Activated CD8-positive, alpha-beta memory T cell treated with anti-CD3 and anti-CD28 coated beads, Interleukin-2, amount 50 U/mL, for 4 hours (primary cell): ENCODE data around the gene LRP4.
"Not testable (repeated sequence)": the region's sequence is repeated elsewhere in the genome, so short reads cannot be mapped to it uniquely, and the experiment has no call there.

Source experiments
- DNase-seq: peaks from one replicate; pipeline ENCODE4 v3.0.0-alpha.2; 2020

Gene LRP4, protein sequence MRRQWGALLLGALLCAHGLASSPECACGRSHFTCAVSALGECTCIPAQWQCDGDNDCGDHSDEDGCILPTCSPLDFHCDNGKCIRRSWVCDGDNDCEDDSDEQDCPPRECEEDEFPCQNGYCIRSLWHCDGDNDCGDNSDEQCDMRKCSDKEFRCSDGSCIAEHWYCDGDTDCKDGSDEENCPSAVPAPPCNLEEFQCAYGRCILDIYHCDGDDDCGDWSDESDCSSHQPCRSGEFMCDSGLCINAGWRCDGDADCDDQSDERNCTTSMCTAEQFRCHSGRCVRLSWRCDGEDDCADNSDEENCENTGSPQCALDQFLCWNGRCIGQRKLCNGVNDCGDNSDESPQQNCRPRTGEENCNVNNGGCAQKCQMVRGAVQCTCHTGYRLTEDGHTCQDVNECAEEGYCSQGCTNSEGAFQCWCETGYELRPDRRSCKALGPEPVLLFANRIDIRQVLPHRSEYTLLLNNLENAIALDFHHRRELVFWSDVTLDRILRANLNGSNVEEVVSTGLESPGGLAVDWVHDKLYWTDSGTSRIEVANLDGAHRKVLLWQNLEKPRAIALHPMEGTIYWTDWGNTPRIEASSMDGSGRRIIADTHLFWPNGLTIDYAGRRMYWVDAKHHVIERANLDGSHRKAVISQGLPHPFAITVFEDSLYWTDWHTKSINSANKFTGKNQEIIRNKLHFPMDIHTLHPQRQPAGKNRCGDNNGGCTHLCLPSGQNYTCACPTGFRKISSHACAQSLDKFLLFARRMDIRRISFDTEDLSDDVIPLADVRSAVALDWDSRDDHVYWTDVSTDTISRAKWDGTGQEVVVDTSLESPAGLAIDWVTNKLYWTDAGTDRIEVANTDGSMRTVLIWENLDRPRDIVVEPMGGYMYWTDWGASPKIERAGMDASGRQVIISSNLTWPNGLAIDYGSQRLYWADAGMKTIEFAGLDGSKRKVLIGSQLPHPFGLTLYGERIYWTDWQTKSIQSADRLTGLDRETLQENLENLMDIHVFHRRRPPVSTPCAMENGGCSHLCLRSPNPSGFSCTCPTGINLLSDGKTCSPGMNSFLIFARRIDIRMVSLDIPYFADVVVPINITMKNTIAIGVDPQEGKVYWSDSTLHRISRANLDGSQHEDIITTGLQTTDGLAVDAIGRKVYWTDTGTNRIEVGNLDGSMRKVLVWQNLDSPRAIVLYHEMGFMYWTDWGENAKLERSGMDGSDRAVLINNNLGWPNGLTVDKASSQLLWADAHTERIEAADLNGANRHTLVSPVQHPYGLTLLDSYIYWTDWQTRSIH (N-terminal part only)

DNA sequence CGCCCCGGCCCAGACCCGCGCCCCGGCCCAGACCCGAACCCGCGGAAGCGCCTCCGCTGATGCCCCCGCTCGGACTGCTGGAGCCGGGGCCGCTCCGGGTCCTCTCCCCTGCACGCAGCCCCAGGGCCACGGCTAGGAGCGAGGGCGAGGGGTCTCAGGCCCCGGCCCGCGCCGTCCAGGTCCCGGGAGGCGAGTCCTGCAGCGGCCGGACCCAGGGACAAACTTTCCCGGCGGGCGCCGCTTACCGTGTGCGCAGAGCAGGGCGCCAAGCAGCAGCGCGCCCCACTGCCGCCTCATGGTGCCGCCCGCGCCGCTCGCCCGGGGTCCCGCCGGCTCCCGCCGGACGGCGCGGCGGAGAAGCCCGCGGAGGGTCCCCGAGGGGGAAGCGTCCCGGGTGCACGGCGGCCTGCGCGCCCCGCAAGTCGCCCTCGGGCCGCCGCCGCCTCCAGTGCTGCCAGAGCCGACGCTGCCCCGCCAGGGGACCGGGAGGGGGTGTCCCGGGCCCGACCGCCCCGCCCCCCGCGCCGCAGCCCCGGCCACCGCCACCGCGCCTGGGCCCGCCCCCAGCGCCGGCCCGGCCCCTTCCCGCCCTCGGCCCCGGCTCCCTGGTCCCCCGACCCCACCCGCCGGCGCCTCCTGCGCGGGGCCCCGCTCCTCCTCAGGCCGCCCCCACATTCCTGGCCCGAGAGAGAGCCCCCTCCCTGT is at the start of gene LRP4:
Gene LRP4, minus strand, starts transcription at position 468 of the 705 bp plus-strand sequence. Its CDS starts 171 bp downstream, at position 297.
- peak; percentile 45 for DNase-seq

DNA sequence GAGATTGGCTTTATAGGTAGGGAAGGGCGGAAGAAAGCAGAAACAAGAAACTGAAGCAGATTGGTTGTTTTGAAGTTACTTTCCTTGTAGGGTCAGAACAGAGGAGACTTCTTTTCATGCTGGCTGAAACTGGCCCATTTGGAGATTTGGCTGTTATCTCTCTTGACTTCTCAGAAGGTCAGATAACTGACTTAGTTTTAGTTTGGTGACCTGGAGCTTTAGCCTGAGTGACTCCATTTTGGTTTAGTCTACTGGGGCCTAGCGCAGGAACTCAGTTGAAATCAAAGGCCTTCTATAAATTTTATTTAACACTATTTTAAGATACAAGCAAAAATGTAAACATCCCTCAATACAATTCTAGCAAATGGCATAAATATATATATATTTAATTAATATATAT is 49.6 kb upstream of the LRP4 start:
- no peak for DNase-seq

DNA sequence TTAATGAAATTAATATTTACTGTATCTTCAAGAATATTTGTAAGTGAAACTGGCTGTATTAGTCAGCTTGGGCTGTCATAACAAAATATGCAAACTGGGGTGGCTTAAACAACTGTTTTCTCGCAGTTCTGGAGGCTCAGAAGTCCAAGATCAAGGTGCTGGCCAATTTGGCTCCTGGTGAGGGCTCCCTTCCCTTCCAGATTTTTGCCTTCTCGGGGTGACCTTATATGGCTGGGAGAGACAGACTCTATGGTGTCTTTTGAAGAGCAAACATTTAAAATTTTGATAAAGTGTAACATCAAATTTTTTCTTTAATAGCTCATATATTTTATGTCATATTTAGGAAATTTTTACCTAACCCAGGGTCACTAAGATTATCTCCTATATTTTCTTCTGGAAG is 48.4 kb upstream of the LRP4 start:
- DNase-seq = no peak

DNA sequence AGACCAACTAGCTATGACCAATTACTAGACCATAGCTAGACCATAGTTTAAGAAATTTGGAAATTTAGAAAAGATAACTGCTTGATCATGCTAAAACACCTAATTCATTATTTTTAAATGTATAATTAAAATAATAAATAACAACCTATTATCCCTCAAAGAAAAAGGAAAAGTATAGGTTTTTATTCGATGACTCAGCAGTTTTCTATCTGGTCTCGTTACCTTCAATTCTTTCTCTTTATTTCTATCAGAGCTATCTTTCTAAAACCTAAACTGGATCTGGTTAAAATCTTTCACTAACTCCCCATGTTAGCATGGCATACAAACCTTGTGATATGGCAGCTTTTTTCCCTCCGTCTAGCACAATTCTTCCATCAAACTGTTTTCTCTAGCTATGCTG is 45.5 kb upstream of the LRP4 start:
- DNase-seq = no peak

DNA sequence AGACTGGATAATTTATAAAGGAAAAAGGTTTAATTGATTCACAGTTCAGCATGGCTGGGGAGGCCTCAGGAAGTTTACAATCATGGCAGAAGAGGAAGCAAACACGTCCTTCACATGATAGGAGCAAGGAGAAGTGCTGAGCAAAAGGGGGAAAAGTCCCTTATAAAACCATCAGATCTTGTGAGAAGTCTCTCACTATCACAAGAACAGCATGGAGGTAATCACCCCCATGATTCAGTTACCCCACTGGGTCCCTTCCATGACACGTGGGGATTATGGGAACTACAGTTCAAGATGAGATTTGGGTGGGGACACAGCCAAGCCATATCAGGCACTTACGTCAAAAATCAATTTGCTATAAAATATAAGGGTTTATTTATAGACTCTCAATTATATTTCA is 43.5 kb upstream of the LRP4 start:
- not testable (repeated sequence) for DNase-seq

DNA sequence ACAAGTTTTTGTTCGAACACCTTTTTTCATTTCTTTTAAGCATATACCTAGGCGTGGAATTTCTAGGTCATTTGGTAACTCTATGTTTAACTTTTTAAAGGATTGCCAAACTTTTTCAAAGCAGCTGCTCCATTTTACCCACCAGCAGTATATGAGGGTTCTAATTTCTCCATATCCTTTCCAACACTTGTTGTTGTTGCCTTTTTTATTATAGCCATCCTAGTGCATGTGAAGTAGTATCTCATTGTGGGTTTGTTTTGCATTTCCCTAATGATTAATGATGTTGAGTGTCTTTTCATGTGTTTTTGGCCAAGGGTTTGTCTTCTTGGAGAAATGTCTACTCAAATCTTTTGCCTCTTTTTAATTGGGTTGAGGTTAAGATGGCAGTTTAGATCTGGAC is 42.7 kb upstream of the LRP4 start:
- DNase-seq = no peak

DNA sequence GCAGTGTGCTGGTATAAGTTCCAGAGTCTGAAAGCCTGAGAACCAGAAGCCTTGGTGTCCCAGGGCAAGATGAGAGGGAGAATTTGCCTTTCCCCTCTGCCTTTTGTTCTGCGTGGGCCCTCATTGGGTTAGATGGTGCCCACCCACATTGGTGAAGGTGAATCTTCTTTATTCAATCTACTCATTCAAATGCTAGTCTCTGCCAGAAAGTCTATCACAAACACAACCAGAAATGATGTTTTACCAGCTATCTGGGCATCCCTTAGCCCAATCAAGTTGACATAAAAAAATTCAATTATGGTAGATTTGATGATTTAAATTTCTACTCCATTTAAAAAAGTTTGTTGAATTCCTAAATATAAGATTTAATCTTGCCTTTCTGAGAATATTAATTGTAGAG is 40.4 kb upstream of the LRP4 start:
- no peak for DNase-seq

DNA sequence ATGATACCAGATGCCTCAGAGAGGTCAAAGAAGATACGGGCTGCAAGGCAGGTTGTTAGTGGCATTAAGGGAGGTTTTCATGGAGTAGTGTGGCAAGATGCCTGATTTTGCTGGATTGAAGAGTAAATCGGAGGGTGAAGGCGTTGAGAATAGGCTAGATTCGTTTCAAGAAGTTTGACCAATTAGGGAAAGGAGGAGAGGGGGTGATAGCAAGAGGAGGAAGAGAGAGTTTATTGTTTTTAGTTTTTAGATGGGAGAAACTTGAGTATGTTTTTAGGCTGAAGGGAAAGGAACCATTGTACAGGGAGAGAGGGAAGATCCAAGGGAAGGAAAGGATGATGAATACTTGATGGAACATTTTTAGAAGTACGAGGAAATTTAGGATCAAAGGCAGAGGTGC is 34.7 kb upstream of the LRP4 start:
- no peak for DNase-seq

DNA sequence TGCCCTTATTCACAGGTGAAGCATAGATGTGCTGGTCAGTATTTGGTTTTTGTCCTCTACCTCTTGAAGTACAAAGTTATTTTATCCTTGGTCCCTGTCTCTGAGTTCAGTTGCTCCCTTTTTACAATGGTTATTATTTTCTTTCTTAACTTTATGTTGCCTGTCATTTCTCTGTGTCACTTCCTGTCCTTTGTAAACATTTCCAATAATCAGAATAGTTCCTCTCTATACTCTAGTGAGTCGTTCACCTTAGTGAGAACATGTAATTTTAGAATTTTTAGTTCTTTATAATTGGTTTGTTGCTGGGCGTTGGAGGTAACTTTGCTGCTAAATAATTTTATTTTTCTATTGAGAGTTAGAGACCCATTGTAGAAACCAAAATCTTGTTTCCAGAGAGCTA is 34.2 kb upstream of the LRP4 start:
- no peak for DNase-seq

DNA sequence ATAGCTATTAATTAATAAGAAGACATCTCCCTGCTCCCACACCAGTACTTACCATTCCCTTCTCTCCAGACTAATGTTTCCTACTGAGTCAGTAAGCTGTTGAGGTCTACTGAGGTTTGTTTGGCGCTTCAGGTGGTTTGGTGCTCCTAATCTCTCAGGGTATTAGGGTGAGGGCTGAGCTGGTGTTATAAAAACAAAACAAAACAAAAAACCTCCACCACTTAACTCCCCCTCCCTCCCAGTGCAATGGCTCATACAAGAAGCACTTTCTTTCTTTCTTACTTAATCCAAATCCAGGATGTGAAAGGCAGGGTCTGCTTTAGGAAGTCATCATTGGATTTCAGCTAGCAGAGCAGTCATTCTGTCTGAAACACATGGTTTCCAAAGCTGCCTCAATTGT is 33.5 kb upstream of the LRP4 start:
- no peak for DNase-seq

DNA sequence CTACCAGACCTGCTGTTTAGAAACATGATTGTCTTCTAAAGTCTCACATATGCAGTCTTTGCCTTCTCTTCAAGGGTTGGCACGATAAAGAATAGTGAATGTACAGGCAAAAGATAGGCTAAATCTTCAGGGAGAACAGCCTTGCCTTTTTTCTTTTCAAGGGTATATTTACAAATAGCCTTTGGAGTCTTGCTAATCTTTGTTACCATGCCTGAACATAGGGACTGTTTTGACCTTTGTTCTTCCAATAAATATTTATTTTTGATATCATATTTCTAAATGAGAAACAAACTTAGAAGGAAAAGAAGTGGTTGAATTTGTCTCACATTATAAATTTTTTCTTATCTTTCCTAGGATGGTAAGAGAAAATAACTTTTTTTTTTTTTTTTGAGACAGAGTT is 30.9 kb upstream of the LRP4 start:
- DNase-seq = no peak

DNA sequence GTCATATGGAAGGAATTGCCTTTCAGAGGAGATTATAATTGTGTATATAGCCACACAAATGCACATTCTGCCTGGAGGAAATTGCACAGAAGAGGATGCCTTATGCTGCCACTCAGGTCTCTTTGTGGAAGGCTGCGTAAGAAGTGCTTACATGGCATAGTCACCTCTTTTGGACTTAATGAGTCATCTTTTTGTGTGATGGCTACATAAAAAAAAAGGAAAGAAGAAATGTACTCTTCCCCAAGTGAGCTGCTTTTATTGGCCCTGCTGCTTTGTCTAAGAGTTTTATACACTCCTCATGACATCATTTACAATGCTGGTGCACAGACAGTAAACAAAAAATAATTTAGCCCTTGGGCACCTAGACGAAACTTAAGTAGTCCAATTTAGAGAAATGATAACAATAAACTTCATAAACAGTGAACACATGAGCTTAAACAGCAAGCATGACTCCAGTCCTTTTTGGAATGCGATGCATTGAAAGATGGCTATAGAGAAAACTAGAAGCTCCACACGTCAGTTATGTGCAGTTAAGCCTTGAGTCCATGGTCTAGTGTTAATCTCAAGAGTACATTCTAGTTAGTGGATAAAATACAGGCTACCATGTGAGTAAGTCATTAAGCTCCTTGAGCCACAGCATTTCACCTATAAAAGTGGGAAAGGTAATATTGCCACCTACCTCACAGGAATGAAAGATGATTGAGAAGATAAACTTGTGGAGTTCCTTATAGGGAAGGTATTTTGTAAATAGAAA is 30.2 kb upstream of the LRP4 start:
- DNase-seq = no peak

DNA sequence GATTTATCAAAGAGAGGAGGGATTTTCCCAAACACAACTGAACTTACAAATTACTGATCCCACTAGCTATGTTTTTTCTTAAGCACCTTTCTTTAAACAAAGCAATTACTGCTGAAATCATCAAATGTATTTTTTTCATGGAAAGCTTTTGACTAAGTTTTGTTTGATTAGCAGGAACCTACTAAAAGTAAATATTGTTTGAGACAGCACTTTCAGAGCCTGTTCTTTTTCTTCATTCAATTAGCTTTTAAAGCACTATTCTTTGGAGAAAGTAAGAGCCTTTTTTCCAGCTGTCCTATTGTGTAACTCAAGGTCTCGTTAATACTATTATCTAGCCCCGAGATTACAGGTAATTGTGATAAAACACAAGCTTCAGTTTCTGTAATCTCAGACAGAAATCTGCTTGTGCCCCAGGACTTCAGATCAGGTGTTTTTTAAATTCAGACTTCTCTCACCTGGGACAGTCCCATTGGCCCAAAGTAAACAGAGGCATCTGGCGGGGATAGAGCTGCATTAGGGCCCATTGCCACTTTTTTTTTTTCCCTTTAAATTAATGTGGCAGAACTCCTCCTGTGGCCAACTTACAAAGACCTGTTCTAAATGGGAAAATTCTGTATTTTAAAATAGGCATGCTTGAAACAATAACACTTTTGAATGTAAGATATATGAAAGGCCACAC is 29.2 kb upstream of the LRP4 start:
- DNase-seq = no peak

DNA sequence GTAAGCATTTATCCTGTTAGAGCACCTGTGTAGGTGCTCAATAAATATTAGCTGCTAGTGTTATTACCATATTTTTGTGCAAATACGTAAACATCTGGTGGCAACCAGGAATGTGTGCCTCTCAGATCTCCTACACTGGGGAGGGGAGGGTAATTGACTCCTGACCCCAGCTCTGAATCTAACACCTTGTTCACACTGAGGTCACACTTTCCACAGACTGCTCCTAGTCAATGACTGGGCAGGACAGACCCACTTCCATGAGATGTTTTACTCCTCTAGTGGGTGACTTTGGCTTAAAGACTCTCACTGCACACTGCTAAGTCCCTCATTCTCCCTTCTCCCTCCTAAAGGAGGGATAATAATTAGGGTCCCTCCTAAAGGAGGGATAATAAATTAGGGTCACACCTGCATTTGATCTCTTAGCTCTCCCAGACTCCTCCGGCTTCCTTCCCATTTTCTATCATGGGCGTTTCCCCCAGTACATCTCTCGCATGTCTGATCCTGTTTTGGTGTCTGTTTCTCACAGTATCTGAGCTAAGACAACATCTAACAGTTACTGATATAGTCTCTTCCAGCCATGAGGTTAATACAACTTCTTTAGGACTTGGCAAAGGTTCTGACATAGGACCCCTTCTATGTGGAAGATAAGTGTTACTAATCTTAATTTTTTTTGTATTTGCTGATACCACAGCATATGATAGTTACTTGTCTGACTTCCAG is 26.2 kb upstream of the LRP4 start:
- DNase-seq = no peak

DNA sequence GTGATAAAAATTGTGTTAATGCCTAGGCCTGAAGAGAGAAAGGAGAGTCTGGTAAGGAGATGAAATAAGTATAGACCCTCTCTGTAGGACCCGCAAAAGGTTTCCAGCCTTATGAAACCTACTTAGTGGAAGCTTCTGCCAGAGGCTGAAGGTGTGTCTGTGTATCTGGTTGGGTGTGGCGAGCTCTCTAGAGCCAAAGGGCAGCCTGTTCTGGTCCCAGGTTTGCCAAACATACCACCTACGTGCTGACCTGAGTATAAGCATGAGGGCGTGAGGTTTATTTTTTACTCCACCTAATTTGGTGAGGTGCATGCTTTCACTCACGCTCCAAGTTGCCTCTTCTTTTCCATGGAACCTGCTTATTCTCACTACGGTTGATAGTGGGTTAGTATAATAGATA is 23.8 kb upstream of the LRP4 start:
- no peak for DNase-seq

DNA sequence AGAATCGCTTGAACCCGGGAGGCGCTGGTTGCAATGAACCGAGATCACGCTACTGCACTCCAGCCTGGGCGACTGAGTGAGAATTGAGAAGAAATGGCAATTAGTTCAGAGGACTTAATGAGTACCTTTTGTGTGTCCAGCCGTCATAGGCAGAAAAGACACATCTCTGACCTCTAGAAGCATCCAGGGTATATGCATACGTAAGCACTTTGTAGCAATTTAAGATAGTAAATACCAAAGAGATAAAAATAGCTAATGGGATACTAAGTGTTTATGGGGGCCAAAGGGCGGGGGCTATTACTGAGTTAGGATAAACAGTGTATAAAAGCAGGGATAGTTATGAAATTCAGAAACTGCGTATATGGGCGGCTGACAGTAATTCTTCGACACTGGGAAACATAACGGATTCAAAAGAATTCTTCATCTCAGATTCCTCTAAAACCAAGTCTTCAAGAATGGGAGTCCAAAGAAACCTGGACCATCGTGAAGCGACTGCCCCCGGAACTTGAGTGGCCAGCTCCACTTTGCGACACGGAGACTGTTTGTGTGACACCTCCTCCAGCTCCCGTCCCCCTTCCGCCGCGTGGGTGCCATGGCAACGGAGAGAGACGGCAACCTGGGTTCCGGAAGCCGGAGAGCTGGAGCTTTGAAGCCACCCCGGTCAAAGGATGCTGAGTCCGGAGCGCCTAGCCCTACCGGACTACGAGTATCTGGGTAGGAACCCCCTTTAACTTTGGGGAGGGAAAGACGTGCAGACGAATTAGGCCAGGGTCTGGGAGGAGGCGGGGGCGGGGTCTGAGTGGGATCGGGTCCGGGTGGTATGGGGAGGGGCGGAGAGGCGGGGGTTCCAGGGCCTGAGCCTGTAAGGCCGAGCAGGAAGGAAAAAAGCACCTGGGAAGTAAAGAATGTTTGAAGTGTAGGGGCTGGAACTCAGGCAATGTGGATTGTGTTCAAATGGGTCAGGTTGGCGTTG is 18.1 kb upstream of the LRP4 start, which contains the start of gene CSTPP1:
Gene CSTPP1, plus strand, starts transcription at position 624 of the 973 bp plus-strand sequence. Its CDS starts 45 bp downstream, at position 669.
- DNase-seq = peak; percentile 94

DNA sequence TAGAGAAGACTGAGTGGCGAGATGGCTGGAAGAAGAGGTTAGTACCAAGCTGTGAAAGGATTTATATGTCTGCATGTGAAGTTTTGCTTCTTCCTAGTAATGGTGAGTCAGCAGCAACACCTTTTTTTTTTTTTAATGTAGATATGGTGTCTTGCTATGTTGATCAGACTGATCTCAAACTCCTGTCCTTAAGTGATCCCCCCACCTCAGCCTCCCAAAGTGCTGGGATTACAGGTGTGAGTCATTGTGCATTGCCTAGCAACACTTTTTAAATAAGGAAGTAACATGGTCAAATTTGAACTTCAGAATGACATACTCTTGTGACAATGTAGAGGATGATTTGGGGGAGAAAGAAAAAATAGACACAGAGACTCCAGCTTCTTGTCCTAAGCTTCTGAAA is 11.7 kb upstream of the LRP4 start:
- DNase-seq = no peak

DNA sequence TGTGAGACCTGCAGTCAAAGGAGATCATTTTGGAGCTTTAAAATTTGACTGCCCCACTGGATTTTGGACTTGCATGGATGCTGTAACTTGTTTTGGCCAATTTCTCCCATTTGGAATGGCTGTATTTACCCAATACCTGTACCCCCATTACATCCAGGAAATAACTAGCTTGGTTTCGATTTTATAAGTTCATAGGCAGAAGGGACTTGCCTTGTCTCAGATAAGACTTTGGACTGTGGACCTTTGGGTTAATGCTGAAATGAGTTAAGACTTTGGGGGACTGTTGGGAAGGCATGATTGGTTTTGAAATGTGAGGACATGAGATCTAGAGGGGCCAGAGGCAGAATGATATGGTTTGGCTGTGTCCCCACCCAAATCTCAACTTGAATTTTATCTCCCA is 10.4 kb upstream of the LRP4 start:
- not testable (repeated sequence) for DNase-seq

DNA sequence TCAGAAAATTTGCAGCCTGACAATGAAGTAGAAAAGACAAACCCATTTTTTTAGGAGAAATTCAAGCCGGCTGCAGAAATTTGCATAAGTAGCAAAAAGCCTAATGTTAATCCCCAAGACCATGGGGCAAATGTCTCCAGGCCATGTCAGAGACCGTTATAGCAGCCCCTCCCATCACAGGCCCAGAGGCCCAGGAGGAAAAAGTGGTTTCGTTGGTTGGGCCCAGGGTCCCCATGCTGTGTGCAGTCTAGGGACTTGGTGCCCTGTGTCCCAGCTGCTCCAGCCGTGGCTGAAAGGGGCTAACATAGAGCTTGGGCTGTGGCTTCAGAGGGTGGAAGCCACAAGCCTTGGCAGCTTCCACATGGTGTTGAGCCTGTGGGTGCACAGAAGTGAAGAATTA is 9.6 kb upstream of the LRP4 start:
- DNase-seq = not testable (repeated sequence)
